A673 (cell line): Measurements from ENCODE around the gene OR51A2.

Source experiments
- CTCF ChIP-seq: fragments of 300-800, 200-600 bp; sonication (generic); conservative IDR thresholded peaks from 2 replicates; pipeline ENCODE4 v1.5.1; 2017; ENCODE audit warnings: low read depth, mild to moderate bottlenecking, antibody characterized with exemption, low read length, moderate library complexity, mixed read lengths
- EZH2 ChIP-seq: fragments of 200-600 bp; sonication (generic); IDR thresholded peaks from 2 replicates; pipeline ENCODE4 v1.6.1; 2017; ENCODE audit warnings: borderline replicate concordance, low read depth, mild to moderate bottlenecking, mixed read lengths, antibody characterized with exemption, low read length; ENCODE audit not compliant: poor library complexity, severe bottlenecking

- no peak for TF ChIP-seq CTCF
- no peak for TF ChIP-seq EZH2
These were observed 19.9 kb upstream of the OR51A2 start for GRCh38 chr11:4975436-4975835.
